Common myeloid progenitor, CD34-positive (primary cell): Measurements from ENCODE around the gene MAP3K8.

ENCODE experiments used
- CTCF ChIA-PET: fragments of 350-600 bp; sonication (Branson Sonifier 250); formaldehyde crosslinking; loops from one replicate; lab custom pipeline; 2021; ENCODE audit warnings: antibody characterized with exemption; lab: Charles Lee
- POLR2A ChIA-PET: fragments of 350-600 bp; sonication (Branson Sonifier 250); formaldehyde crosslinking; loops from one replicate; lab custom pipeline; 2021; ENCODE audit warnings: antibody characterized with exemption; lab: Charles Lee
- DNase-seq, 3 donors: peaks; one replicate each; pipeline versions ENCODE4 v3.0.0 to v3.0.0-alpha.2; 2013
- H3K27ac ChIP-seq, 2 experiments: 1 replicate in 1 of 2; 2 replicates in 1 of 2; pipeline ENCODE4 v1.7.0; 2013; ENCODE audit warnings: inconsistent platforms in 2 of 2, low read length in 2 of 2, mild to moderate bottlenecking in 2 of 2, low read depth in 1 of 2, moderate library complexity in 1 of 2; ENCODE audit not compliant: severe bottlenecking in 2 of 2, insufficient read depth in 1 of 2, poor library complexity in 1 of 2
- H3K27me3 ChIP-seq, 5 experiments: replicated peaks in 2 of 5; 1 replicate in 3 of 5; 2 replicates in 2 of 5; pipeline versions ENCODE4 v1.6.1 to v1.7.0; 2013; ENCODE audit warnings: low read length in 4 of 5, mild to moderate bottlenecking in 2 of 5, moderate library complexity in 2 of 5, inconsistent platforms in 1 of 5; ENCODE audit not compliant: insufficient read depth in 5 of 5, control insufficient read depth in 4 of 5
- H3K36me3 ChIP-seq, 4 experiments: 1 replicate in 2 of 4; 2 replicates in 2 of 4; pipeline versions ENCODE4 v1.6.1 to v1.7.0; 2013; ENCODE audit warnings: low read length in 3 of 4, control low read depth in 1 of 4, mild to moderate bottlenecking in 1 of 4; ENCODE audit not compliant: control insufficient read depth in 4 of 4, insufficient read depth in 4 of 4
- H3K4me1 ChIP-seq, 4 experiments: 1 replicate in 3 of 4; 2 replicates in 1 of 4; pipeline versions ENCODE4 v1.6.1 to v1.7.1; 2013; ENCODE audit warnings: low read length in 3 of 4, mild to moderate bottlenecking in 3 of 4, control low read depth in 1 of 4, inconsistent platforms in 1 of 4, moderate library complexity in 1 of 4; ENCODE audit not compliant: control insufficient read depth in 4 of 4, insufficient read depth in 4 of 4; ENCODE audit errors: control extremely low read depth in 1 of 4
- H3K4me3 ChIP-seq, 7 experiments: 1 replicate in 4 of 7; 2 replicates in 3 of 7; pipeline versions ENCODE4 v1.5.1 to v1.7.0; 2013; ENCODE audit warnings: mild to moderate bottlenecking in 7 of 7, low read length in 6 of 7, moderate library complexity in 6 of 7, inconsistent platforms in 2 of 7, low read depth in 2 of 7, control low read depth in 1 of 7; ENCODE audit not compliant: insufficient read depth in 4 of 7, control insufficient read depth in 1 of 7; ENCODE audit errors: extremely low read depth in 1 of 7
- H3K9me3 ChIP-seq, 5 experiments: 1 replicate in 4 of 5; 2 replicates in 1 of 5; pipeline versions ENCODE4 v1.6.1 to v1.7.1; 2013; ENCODE audit warnings: low read length in 4 of 5, mild to moderate bottlenecking in 2 of 5, inconsistent platforms in 1 of 5, low read depth in 1 of 5, moderate library complexity in 1 of 5; ENCODE audit not compliant: control insufficient read depth in 4 of 5, insufficient read depth in 2 of 5; ENCODE audit errors: control extremely low read depth in 1 of 5
- WGBS: methylation state at CpG from one replicate; pipeline ENCODE4 v1.1.5; 2013; ENCODE audit not compliant: insufficient coverage; 5-methylcytosine and 5-hydroxymethylcytosine counted together

MAP3K8 gene

DNA sequence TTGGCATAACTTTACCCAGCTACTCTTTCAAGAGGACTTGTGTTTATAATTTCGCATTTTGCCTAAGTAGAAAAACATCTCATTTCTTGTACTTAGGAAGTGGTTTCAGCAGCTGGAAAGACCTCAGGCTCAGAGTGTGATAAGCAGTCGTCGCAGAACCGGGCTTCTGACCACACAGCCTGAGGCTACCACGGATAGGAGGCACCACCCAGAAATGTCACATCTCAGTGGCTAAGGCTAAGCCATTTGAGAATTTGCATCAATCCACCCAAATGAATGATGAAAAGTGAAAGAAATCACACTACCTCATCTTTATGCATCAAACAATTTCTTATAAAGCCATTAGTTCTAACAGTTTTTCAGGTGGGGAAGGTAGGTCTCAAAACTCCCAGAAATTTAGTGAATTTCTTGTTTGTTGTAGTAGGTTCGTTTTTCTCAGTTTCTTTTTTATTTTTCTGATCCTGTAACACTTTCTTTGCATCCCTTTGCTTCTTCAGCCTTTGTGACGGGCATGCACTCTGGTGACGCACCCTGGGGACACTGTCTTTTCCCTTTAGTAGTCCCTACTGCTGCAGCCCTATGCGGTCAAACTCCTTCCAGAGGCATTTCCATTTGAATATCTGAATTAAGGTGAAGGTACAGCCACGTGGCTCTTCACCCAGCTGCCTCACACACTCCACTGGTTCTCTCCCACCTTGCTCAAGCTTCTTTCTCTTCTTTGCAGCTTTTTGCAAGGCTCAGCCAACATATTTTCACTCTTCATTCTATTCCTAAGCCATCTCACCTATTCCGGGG, 68.5 kb downstream of the MAP3K8 start:
- 33% methylated on average over 6 of the region's 11 CpGs for WGBS

DNA sequence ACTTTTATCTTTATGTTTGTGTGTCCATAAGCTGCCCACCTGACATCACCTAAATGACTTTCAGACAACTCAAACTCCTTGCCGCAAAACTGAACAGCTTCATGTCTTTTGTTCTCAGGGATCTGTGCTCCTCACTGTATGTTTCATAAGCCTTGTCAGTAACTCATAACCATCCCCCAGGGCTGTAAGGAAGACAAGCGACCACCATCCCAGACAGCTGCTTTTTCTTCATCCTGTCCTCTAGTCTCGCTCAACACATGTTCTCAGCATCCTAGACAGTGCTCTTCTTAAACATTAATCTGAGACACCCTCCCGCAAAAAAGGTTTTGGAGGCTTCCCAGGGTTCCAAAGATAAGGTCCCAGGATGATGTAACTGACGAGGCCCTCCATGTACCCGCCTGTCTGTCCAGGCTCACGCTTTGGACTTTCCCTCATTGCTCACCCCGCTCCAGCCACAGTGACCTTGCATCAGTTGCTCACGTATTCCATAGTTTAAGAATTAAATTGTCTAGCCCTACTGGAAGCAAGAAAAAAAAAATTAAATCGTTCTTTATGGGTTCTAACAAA, 69.8 kb downstream of the MAP3K8 start:
- Histone ChIP-seq H3K4me1 (peaks cover 33 to 77% (median 65%) of the 10 kb centered on the region in 4 experiments), H3K27ac (no peak overlapping the region), H3K9me3 (no peaks in the 10 kb centered on the region), H3K4me3 (peak overlapping the region in 1 of 7 experiments; percentile 24), H3K27me3 (no peaks in the 10 kb centered on the region), H3K36me3 (no peaks in the 10 kb centered on the region)
- WGBS, result 87% methylated on average over 7 of the region's 10 CpGs
- CTCF ChIA-PET, result interaction anchor here (1.0 to 4.9 kb wide), 4 partner anchors 10 to 25 kb away, joined by 4 to 23 read pairs (median 5); no protein-coding TSS in a partner anchor
- POLR2A ChIA-PET, result interaction anchor here (0.6 kb wide), 1 partner anchor 25 kb away, joined by 3 read pairs; no protein-coding TSS in a partner anchor
- no peak for DNase-seq

More for the DNA sequence above, 68.5 kb downstream of the MAP3K8 start:
- H3K27ac ChIP-seq, result peak overlapping the region; percentile 21 to 64
- ChIA-PET POLR2A (interaction anchor here (0.9 kb wide), 1 partner anchor 28 kb away, joined by 3 read pairs; no protein-coding TSS in a partner anchor), CTCF (interaction anchor here (0.8 to 4.9 kb wide), 4 partner anchors 10 to 27 kb away, joined by 3 to 23 read pairs (median 4); no protein-coding TSS in a partner anchor)
- peaks cover 41 to 90% (median 78%) of the 10 kb centered on the region in 4 experiments for H3K4me1 ChIP-seq
- peak overlapping the region in 4 of 7 experiments; percentile 23 to 37 (median 32) for H3K4me3 ChIP-seq
- H3K9me3 ChIP-seq, result no peaks in the 10 kb centered on the region
- H3K27me3 ChIP-seq, result no peaks in the 10 kb centered on the region
- no peaks in the 10 kb centered on the region for H3K36me3 ChIP-seq
- peak; percentile 78 to 95 (median 93) for DNase-seq

DNA sequence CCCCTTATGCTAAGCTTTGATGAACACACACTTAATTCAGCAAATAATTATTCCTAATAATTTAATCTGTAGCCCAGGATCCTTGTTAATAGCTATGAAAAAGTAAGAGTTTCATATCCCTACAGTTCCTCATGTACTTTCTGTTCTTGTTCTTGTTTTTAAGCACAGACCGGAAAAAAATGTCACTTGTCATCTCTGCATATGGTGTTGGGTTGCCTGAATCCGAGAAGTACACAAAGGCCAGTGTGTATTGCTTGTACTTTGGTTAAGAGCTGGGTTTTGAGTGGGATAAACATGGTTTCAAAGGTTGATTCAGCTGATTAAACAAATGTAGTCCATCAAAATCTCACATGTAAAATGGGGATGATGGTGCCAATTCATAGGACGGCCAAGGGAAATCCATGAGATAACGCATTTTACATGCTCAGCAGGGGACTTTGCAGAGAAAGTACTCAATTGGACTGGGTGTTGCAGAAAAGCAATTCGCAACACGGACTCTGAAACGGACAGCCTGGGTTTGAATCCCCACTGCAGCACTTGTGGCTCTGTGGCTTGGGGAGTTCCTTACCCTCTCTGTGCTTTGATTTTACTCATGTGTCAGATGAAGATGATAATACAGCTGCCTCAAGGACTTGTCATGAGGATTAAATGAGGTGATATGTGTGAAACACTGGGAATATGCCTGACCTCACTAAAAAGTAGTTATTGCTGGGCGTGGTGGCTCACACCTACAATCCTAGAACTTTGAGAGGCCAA, 71.7 kb downstream of the MAP3K8 start:
- Histone ChIP-seq H3K4me1 (peaks cover 33 to 67% (median 56%) of the 10 kb centered on the region in 4 experiments), H3K9me3 (no peaks in the 10 kb centered on the region), H3K27me3 (no peaks in the 10 kb centered on the region), H3K27ac (no peak overlapping the region), H3K36me3 (no peaks in the 10 kb centered on the region), H3K4me3 (peak overlapping the region in 2 of 7 experiments; percentile 14 to 39)
- DNase-seq, result peak in 2 of 3 donors; percentile 72 to 79
- WGBS, result 71% methylated on average over 6 of the region's 8 CpGs
- ChIA-PET POLR2A (interaction anchor here (0.6 to 0.7 kb wide), 2 partner anchors 9 to 102 kb away, joined by 3 read pairs; no protein-coding TSS in a partner anchor), CTCF (interaction anchor here (0.8 to 4.9 kb wide), 11 partner anchors 9 to 85 kb away, joined by 3 to 23 read pairs (median 3); no protein-coding TSS in a partner anchor)

DNA sequence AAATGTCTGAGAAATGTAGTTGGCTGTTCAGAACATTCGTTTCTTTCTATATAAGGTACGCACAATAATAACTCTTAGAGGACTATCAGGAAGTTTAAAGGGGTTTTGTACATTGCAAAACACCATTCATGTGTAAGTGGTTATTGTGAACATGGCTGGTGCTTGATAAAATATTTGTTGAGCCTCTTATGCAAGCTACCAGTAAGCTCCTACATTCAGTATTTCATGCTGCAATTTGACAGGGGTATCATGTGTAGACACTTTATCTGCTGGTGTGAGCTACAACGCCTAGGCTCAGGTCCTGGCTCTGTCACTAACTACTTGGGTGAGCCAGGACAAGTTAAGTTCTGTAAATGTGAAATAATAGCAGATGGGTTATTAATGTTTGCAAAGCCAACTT, 75.5 kb downstream of the MAP3K8 start:
- 100% methylated on average over 1 of the region's 3 CpGs for WGBS

DNA sequence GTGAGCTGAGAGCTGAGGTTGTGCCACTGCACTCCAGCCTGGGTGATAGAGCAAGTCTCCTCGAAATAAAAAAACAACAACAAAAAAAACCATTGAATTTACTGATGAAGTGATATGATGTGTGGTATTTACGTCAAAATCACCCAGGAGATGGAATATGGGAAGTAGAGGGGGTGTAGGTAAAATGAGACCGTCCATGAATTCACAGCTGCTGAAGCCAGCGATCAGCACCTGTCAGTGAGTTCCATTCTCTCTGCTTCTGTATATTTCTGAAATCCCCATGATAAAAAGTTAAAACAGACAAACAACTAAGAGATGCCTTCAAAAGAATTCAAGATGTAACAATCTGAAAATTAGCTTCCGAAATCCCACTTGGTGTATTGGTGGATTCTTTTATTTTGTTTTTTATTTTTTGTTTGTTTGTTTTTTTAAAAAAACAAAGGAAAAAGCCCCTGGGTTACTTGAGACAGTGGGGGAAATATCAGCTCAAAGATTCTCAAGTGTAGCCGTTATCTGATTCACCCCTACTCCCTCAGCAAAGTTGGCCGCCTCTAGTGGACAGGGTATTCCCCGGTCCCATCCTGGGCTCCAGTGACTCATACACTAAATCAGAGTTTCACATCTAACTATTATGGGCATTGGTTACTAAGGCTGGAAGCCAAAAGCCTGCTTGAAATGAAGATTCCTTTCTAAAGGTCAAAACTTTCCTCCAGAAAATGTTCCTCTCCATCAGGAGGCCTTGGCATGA, 76.4 kb downstream of the MAP3K8 start:
- Histone ChIP-seq H3K27me3 (no peaks in the 10 kb centered on the region), H3K9me3 (no peaks in the 10 kb centered on the region), H3K4me3 (no peak overlapping the region), H3K27ac (no peak overlapping the region), H3K36me3 (no peaks in the 10 kb centered on the region), H3K4me1 (peaks cover 10 to 22% (median 14%) of the 10 kb centered on the region in 4 experiments)
- WGBS, result 91% methylated on average over 3 of the region's 8 CpGs
- ChIA-PET CTCF (interaction anchor here (0.6 to 1.1 kb wide), 2 partner anchors 21 to 879 kb away, joined by 3 to 4 read pairs; no protein-coding TSS in a partner anchor), POLR2A (no interaction called here)
- no peak for DNase-seq

More for the DNA sequence above, 75.5 kb downstream of the MAP3K8 start:
- no peak for DNase-seq
- ChIA-PET CTCF (interaction anchor here (1.1 to 1.4 kb wide), 3 partner anchors 10 to 22 kb away, joined by 3 to 4 read pairs (median 3); no protein-coding TSS in a partner anchor), POLR2A (no interaction called here)
- Histone ChIP-seq H3K4me1 (peaks cover 11 to 30% (median 22%) of the 10 kb centered on the region in 4 experiments), H3K9me3 (no peaks in the 10 kb centered on the region), H3K36me3 (no peaks in the 10 kb centered on the region), H3K27ac (no peak overlapping the region), H3K27me3 (no peaks in the 10 kb centered on the region), H3K4me3 (no peak overlapping the region)
